Prostate gland (tissue), 2 donors: ENCODE data around the gene KBTBD13. TPM values are rescaled to one million over a fixed set of nuclear protein-coding genes. Genes with fewer than 3 reads are reported as not detected.

Experiments used
- DNase-seq: peaks from one replicate; pipeline ENCODE4 v3.0.0-alpha.2; 2019; ENCODE audit warnings: low spot score
- H3K27ac ChIP-seq, 2 donors: fragments of 200-600 bp; sonication (generic); 2 replicates each; pipeline ENCODE4 v1.5.1; 2017 to 2019
- H3K27me3 ChIP-seq: fragments of 200-600 bp; sonication (generic); replicated peaks from 2 replicates; pipeline ENCODE4 v1.5.1; 2019; ENCODE audit not compliant: insufficient read depth
- H3K36me3 ChIP-seq, 2 donors: fragments of 200-600 bp; sonication (generic); 1 replicate in 1 of 2; 2 replicates in 1 of 2; pipeline versions ENCODE4 v1.5.1 to v1.8.1; 2017 to 2019
- H3K4me1 ChIP-seq: fragments of 200-600 bp; sonication (generic); replicated peaks from 2 replicates; pipeline ENCODE4 v1.5.1; 2019
- H3K4me3 ChIP-seq, 2 donors: fragments of 200-600 bp; sonication (generic); 2 replicates each; pipeline ENCODE4 v1.5.1; 2017 to 2019
- H3K9me3 ChIP-seq: fragments of 200-600 bp; sonication (generic); 2 replicates; pipeline ENCODE4 v1.5.1; 2017
- POLR2A ChIP-seq: fragments of 450-650 bp; IDR thresholded peaks from one replicate; pipeline ENCODE4 v1.6.1; 2016; ENCODE audit warnings: antibody characterized with exemption, mild to moderate bottlenecking
- POLR2AphosphoS5 ChIP-seq: sonication (generic); formaldehyde crosslinking; IDR thresholded peaks from one replicate; pipeline ENCODE4 v1.6.1; 2017; ENCODE audit warnings: antibody characterized with exemption
- WGBS: methylation state at CpG from one replicate; pipeline ENCODE4 v1.1.5; 2018; 5-methylcytosine and 5-hydroxymethylcytosine counted together
- intact Hi-C: fragments of 100-400 bp; cut with DNase I; formaldehyde crosslinking; loops from one replicate; pipeline ENCODE4 v1.14.2; 2022
- total RNA-seq, 2 donors: library from RNA; depleted of rRNA; stranded (reverse); fragments of >200 nt; gene quantifications; one replicate each; pipeline ENCODE4 v1.1.0, GENCODE V29; 2016
- TF ChIP-seq, protein P1 (sequence below), 4 experiments: fragments of 200-600 bp in 2 of 4; fragments of 450-650 bp in 2 of 4; sonication (generic) in 2 of 4; IDR thresholded peaks; 1 replicate in 3 of 4; 2 replicates in 1 of 4; pipeline ENCODE4 v1.5.1; 2016 to 2019; ENCODE audit warnings: antibody characterized with exemption in 4 of 4, mild to moderate bottlenecking in 2 of 4, moderate library complexity in 2 of 4

Gene KBTBD13
- total RNA-seq, 2 donors from 2014 or later = 0.57 TPM; not detected in 1

DNA sequence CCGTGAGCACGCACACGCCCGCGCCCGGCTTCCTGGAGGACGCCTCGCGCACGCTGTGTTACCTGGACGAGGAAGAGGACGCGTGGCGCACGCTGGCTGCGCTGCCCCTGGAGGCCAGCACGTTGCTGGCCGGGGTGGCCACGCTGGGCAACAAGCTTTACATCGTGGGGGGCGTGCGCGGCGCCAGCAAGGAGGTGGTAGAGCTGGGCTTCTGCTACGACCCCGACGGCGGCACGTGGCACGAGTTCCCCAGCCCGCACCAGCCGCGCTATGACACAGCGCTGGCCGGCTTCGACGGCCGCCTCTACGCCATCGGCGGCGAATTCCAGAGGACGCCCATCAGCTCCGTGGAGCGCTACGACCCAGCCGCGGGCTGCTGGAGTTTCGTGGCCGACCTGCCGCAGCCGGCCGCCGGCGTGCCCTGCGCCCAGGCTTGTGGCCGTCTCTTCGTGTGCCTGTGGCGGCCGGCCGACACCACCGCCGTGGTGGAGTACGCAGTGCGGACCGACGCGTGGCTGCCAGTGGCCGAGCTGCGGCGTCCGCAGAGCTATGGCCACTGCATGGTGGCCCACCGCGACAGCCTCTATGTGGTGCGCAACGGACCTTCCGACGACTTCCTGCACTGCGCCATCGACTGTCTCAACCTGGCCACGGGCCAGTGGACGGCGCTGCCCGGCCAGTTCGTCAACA lies 890 bp downstream of the KBTBD13 start:
- H3K27me3 ChIP-seq = no peaks in the 10 kb centered on the region
- H3K36me3 ChIP-seq = no peaks in the 10 kb centered on the region
- H3K9me3 ChIP-seq = no peaks in the 10 kb centered on the region
- H3K27ac ChIP-seq = no peak overlapping the region
- no peak overlapping the region for H3K4me3 ChIP-seq
- TF ChIP-seq, protein P1, sequence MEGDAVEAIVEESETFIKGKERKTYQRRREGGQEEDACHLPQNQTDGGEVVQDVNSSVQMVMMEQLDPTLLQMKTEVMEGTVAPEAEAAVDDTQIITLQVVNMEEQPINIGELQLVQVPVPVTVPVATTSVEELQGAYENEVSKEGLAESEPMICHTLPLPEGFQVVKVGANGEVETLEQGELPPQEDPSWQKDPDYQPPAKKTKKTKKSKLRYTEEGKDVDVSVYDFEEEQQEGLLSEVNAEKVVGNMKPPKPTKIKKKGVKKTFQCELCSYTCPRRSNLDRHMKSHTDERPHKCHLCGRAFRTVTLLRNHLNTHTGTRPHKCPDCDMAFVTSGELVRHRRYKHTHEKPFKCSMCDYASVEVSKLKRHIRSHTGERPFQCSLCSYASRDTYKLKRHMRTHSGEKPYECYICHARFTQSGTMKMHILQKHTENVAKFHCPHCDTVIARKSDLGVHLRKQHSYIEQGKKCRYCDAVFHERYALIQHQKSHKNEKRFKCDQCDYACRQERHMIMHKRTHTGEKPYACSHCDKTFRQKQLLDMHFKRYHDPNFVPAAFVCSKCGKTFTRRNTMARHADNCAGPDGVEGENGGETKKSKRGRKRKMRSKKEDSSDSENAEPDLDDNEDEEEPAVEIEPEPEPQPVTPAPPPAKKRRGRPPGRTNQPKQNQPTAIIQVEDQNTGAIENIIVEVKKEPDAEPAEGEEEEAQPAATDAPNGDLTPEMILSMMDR (IDR thresholded peaks at IDR 0.05) = no peak
- no peak for TF ChIP-seq POLR2A
- no peak for TF ChIP-seq POLR2AphosphoS5
- 65% methylated on average over 73 of the region's 85 CpGs for WGBS
- intact Hi-C loops = no loop called here
- DNase-seq = no peak
- H3K4me1 ChIP-seq = no peaks in the 10 kb centered on the region

DNA sequence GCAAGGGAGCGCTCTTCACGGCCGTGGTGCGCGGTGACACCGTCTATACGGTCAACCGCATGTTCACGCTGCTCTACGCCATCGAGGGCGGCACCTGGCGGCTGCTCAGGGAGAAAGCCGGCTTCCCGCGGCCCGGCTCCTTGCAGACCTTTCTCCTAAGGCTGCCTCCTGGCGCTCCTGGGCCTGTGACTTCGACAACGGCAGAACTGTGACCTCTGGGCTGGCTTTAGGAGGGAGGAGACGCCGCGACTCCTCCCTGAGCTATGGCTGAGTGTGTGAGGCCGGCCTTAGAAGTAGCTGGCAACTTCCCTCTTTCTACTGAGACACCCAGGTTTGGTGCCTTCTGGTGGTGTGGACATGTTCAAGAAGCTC lies 1.4 kb downstream of the KBTBD13 start:
- TF ChIP-seq POLR2AphosphoS5 = no peak
- TF ChIP-seq, protein P1 (IDR thresholded peaks at IDR 0.05) = peak in 3 of 4 experiments; percentile 25 to 63 (median 46)
- no peak overlapping the region for H3K4me3 ChIP-seq
- intact Hi-C loops = no loop called here
- H3K27me3 ChIP-seq = no peaks in the 10 kb centered on the region
- DNase-seq = no peak
- H3K27ac ChIP-seq = no peak overlapping the region
- no peaks in the 10 kb centered on the region for H3K36me3 ChIP-seq
- WGBS = 44% methylated on average over 22 of the region's 24 CpGs
- no peaks in the 10 kb centered on the region for H3K4me1 ChIP-seq
- H3K9me3 ChIP-seq = no peaks in the 10 kb centered on the region

DNA sequence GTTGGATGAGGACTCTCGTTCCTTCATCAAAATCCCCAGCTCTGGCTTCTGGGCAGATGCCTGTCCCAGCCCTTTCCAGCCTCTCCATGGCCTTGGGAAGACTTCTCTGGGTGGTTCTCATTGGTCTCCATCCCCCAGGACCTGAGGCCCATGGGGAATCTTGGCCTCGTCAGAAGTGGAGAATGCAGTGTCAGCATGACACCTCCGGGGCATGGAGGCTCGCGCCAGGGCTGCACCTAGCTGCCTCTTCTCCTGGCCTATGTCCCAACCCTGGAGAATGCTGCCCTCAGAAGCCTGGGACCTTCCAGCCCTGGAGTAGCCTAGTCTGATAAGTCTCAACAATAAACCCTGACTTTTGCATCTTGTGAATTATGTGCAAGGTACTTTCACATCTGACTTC lies 3.0 kb downstream of the KBTBD13 start:
- WGBS = 86% methylated on average over 5 of the region's 5 CpGs
- H3K36me3 ChIP-seq = no peaks in the 10 kb centered on the region
- intact Hi-C loops = no loop called here
- TF ChIP-seq POLR2A = no peak
- no peak for TF ChIP-seq POLR2AphosphoS5
- TF ChIP-seq, protein P1 (IDR thresholded peaks at IDR 0.05) = no peak
- H3K4me1 ChIP-seq = no peaks in the 10 kb centered on the region
- H3K27me3 ChIP-seq = no peaks in the 10 kb centered on the region
- H3K27ac ChIP-seq = no peak overlapping the region
- no peak overlapping the region for H3K4me3 ChIP-seq
- no peak for DNase-seq
- H3K9me3 ChIP-seq = no peaks in the 10 kb centered on the region

DNA sequence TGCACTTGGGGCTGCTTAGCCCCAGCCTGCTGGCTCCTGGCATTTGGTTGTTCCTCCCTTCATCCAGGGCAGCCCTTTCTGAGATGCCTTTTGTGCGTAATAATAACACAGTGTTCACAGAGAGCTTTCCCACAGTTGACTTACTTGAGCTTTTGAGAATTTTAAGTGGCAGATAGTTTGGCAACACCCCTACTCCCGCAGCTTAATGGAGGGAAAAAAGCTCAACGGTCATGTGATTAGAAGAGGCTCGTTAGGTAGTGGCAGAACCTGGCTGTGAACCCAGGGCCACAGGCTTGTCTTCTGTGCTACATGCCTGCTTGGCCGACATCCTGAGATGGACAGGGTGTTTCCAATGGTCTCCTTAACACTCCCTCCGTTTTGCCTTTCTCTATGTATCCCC lies 4.7 kb downstream of the KBTBD13 start:
- no peaks in the 10 kb centered on the region for H3K27me3 ChIP-seq
- intact Hi-C loops = no loop called here
- no peaks in the 10 kb centered on the region for H3K4me1 ChIP-seq
- H3K4me3 ChIP-seq = no peak overlapping the region
- H3K36me3 ChIP-seq = no peaks in the 10 kb centered on the region
- 39% methylated on average over 6 of the region's 6 CpGs for WGBS
- no peak overlapping the region for H3K27ac ChIP-seq
- no peak for TF ChIP-seq POLR2A
- TF ChIP-seq POLR2AphosphoS5 = no peak
- TF ChIP-seq, protein P1 (IDR thresholded peaks at IDR 0.05) = no peak
- H3K9me3 ChIP-seq = no peaks in the 10 kb centered on the region
- DNase-seq = no peak

DNA sequence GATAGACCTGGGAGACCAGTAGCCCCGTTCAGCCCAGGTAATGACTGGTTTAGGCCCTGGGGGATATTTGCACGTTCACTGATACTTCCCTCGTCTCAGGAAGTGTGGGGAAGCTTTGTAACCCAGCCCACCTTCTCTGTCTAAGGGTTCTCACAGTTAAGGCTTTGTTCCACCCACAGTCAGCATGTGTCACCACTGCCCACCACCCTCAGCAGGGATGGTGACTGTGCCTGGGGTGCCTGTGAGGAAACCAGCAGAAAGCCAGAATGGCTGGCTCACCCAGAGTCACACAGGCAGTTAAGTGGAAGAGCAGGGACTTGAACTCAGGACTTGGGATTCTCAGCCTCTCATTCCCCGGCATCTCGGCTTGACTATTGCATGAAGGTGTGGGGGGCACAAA lies 5.2 kb downstream of the KBTBD13 start:
- WGBS = 85% methylated on average over 5 of the region's 5 CpGs
- H3K36me3 ChIP-seq = no peaks in the 10 kb centered on the region
- intact Hi-C loops = loop anchor here (2.0 kb wide), 2 partner anchors 27 to 47 kb away; no protein-coding TSS in a partner anchor
- TF ChIP-seq, protein P1 (IDR thresholded peaks at IDR 0.05) = no peak
- TF ChIP-seq POLR2A (no peak), POLR2AphosphoS5 (no peak)
- no peaks in the 10 kb centered on the region for H3K27me3 ChIP-seq
- H3K27ac ChIP-seq = peak overlapping the region in 1 of 2 donors; percentile 49
- no peak for DNase-seq
- no peak overlapping the region for H3K4me3 ChIP-seq
- H3K9me3 ChIP-seq = no peaks in the 10 kb centered on the region
- H3K4me1 ChIP-seq = no peaks in the 10 kb centered on the region
